B cell (primary cell): ENCODE measurements around the gene PRM2. TPM values are rescaled to one million over a fixed set of nuclear protein-coding genes. Genes with fewer than 3 reads are reported as not detected.

Experiments used
- ATAC-seq: fragments of 200-7000 bp; cut with Tn5 transposase; one replicate; pipeline ENCODE4 v1.10.0; 2021; ENCODE audit warnings: low read depth, mild to moderate bottlenecking, moderate number of reproducible peaks, moderate library complexity
- CTCF ChIA-PET: fragments of 350-600 bp; sonication (Branson Sonifier 250); formaldehyde crosslinking; loops from one replicate; lab custom pipeline; 2021; ENCODE audit warnings: antibody characterized with exemption, inconsistent platforms; lab: Charles Lee
- POLR2A ChIA-PET: fragments of 350-600 bp; sonication (Branson Sonifier 250); formaldehyde crosslinking; loops from one replicate; lab custom pipeline; 2021; ENCODE audit warnings: antibody characterized with exemption; lab: Charles Lee
- DNase-seq: peaks from one replicate; pipeline ENCODE4 v3.0.0; 2013
- H2AFZ ChIP-seq: 2 replicates; pipeline ENCODE4 v1.6.1; 2012; ENCODE audit warnings: mild to moderate bottlenecking, low read depth, low read length; ENCODE audit not compliant: insufficient read depth, poor library complexity, severe bottlenecking
- H3K27ac ChIP-seq, 2 donors: 1 replicate in 1 of 2; 2 replicates in 1 of 2; pipeline ENCODE4 v1.5.1; 2012 to 2013; ENCODE audit warnings: low read length in 2 of 2, mild to moderate bottlenecking in 2 of 2, moderate library complexity in 1 of 2
- H3K27me3 ChIP-seq, 4 experiments: fragments of 200-600 bp in 1 of 4; sonication (generic) in 1 of 4; replicated peaks in 1 of 4; 1 replicate in 2 of 4; 2 replicates in 2 of 4; pipeline versions ENCODE4 v1.6.1 to v1.7.0; 2013 to 2016; ENCODE audit warnings: low read length in 3 of 4, mild to moderate bottlenecking in 2 of 4, mixed read lengths in 1 of 4, moderate library complexity in 1 of 4; ENCODE audit not compliant: insufficient read depth in 4 of 4, control insufficient read depth in 3 of 4; ENCODE audit errors: control extremely low read depth in 1 of 4
- H3K36me3 ChIP-seq, 2 experiments: replicated peaks in 1 of 2; 1 replicate in 1 of 2; 2 replicates in 1 of 2; pipeline versions ENCODE4 v1.6.1 to v1.7.1; 2013; ENCODE audit warnings: low read length in 1 of 2; ENCODE audit not compliant: insufficient read depth in 2 of 2, control insufficient read depth in 1 of 2; ENCODE audit errors: control extremely low read depth in 1 of 2, extremely low read depth in 1 of 2
- H3K4me1 ChIP-seq, 2 donors: fragments of 200-600 bp in 1 of 2; sonication (generic) in 1 of 2; 1 replicate in 1 of 2; 2 replicates in 1 of 2; pipeline versions ENCODE4 v1.5.1 to v1.6.1; 2013 to 2017; ENCODE audit warnings: low read length in 2 of 2; ENCODE audit not compliant: control insufficient read depth in 2 of 2, insufficient read depth in 2 of 2
- H3K4me2 ChIP-seq: replicated peaks from 2 replicates; pipeline ENCODE3; 2012; ENCODE audit warnings: mild to moderate bottlenecking, low read depth, low read length; ENCODE audit not compliant: poor library complexity, severe bottlenecking
- H3K4me3 ChIP-seq, 5 experiments: fragments of 200-600 bp in 1 of 5; sonication (generic) in 1 of 5; 1 replicate in 3 of 5; 2 replicates in 2 of 5; pipeline versions ENCODE4 v1.5.1 to v1.7.0; 2011 to 2016; ENCODE audit warnings: low read length in 4 of 5, mild to moderate bottlenecking in 4 of 5, low read depth in 2 of 5, control low read depth in 1 of 5, moderate library complexity in 1 of 5; ENCODE audit not compliant: insufficient read depth in 1 of 5; ENCODE audit errors: control extremely low read depth in 1 of 5, extremely low read depth in 1 of 5
- H3K79me2 ChIP-seq: fragments of 200-600 bp; sonication (generic); one replicate; pipeline ENCODE4 v1.6.0; 2016; ENCODE audit warnings: low read length; ENCODE audit not compliant: control insufficient read depth, insufficient read depth
- H3K9ac ChIP-seq: fragments of 200-600 bp; sonication (generic); 2 replicates; pipeline ENCODE4 v1.6.1; 2017; ENCODE audit warnings: mild to moderate bottlenecking, low read length, moderate library complexity
- H3K9me3 ChIP-seq, 3 donors: one replicate each; pipeline versions ENCODE4 v1.6.1 to v1.7.1; 2013; ENCODE audit warnings: low read length in 2 of 3; ENCODE audit not compliant: control insufficient read depth in 2 of 3, insufficient read depth in 1 of 3; ENCODE audit errors: control extremely low read depth in 1 of 3
- H4K20me1 ChIP-seq: 2 replicates; pipeline ENCODE4 v1.6.0; 2012; ENCODE audit warnings: mild to moderate bottlenecking, low read length; ENCODE audit not compliant: insufficient read depth, control insufficient read depth, poor library complexity, severe bottlenecking
- H3K27ac Mint-ChIP-seq: one replicate; pipeline ENCODE4 v1.8.0; 2021; ENCODE audit warnings: mixed read lengths
- H3K27me3 Mint-ChIP-seq: one replicate; pipeline ENCODE4 v1.8.0; 2021; ENCODE audit warnings: mixed read lengths
- H3K4me1 Mint-ChIP-seq: one replicate; pipeline ENCODE4 v1.8.0; 2021; ENCODE audit warnings: mixed read lengths
- H3K4me3 Mint-ChIP-seq: one replicate; pipeline ENCODE4 v1.8.0; 2021; ENCODE audit warnings: mixed read lengths
- H3K9me3 Mint-ChIP-seq: one replicate; pipeline ENCODE4 v1.8.0; 2022; ENCODE audit warnings: mixed read lengths; ENCODE audit not compliant: insufficient read depth
- EZH2 ChIP-seq: IDR thresholded peaks from 2 replicates; pipeline ENCODE4 v1.6.1; 2012; ENCODE audit warnings: borderline replicate concordance, low read depth, mild to moderate bottlenecking, moderate library complexity, low read length; ENCODE audit not compliant: insufficient read depth, poor library complexity, severe bottlenecking
- WGBS: methylation state at CpG from one replicate; pipeline ENCODE4 v1.1.5; 2013; ENCODE audit warnings: missing lambda C conversion rate; ENCODE audit not compliant: insufficient coverage; 5-methylcytosine and 5-hydroxymethylcytosine counted together
- intact Hi-C: fragments of 100-400 bp; cut with micrococcal nuclease; formaldehyde crosslinking; loops from one replicate; pipeline ENCODE4 v1.10.0; 2022
- polyA plus RNA-seq: library from polyadenylated mRNA; depleted of rRNA; stranded (reverse); fragments of >200 nt; gene quantifications from 2 replicates; pipeline ENCODE4 v1.2.3, GENCODE V29; 2012
- total RNA-seq, 2 donors: library from RNA; stranded (reverse); fragments of 120-200 nt in 1 of 2; gene quantifications; 1 replicate in 1 of 2; 2 replicates in 1 of 2; pipeline versions ENCODE4 v1.2.3 to v1.2.4, GENCODE V29; 2013 to 2022
- TF ChIP-seq, protein P1 (sequence below): fragments of 200-600 bp; IDR thresholded peaks from one replicate; pipeline ENCODE4 v1.8.0; 2022; ENCODE audit warnings: antibody characterized with exemption, mild to moderate bottlenecking

The PRM2 gene
- total and polyA plus RNA-seq, 2 donors (not counting 1 experiment from before 2014, with no cell fraction given) = not detected

DNA sequence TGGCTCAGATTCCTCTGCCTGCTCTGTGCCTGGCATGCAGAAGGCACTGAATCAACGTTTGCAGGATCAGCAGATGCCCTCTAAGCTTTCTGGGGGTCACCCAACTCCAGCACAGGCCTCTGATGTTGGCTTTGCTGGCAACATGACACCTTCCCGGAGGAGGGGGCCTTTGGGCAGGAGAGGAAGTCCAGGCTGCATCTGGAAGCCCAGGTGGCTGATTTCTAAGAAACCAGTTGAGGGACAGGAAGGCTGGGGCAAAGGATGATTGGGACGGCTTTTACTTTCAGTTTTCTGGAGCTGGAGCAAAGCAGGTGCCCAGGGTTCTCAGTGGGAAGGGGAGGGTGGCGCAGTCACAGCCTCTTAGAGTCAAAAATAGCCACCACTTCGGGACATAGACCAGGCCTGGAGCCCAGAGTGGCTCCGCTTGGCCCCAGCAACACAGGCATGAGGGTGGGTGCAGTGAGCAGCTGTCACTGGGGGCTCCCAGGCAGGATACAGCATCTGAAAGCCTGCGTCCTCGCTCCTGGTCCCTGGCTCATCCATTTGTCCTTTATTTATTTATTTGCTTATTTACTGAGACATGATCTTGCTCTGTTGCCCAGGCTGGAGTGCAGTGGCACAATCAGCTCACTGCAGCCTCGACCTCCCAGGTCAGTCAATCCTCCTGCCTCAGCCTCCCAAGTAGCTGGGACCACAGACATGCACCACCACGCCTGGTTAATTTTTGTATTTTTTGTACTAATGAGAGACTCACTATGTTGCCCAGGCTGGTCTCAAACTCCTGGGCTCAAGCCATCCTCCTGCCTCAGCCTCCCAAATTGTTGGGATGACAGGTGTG, 35.4 kb downstream of the PRM2 start:
- H4K20me1 ChIP-seq = no peaks in the 10 kb centered on the region
- no peak overlapping the region for H3K4me3 Mint-ChIP-seq
- H3K27ac Mint-ChIP-seq = no peak overlapping the region
- no peaks in the 10 kb centered on the region for H3K9me3 ChIP-seq
- no peak for ATAC-seq
- no peak overlapping the region for H3K4me3 ChIP-seq
- no peak overlapping the region for H3K9ac ChIP-seq
- peak overlapping the region; percentile 56 for H2AFZ ChIP-seq
- H3K27me3 ChIP-seq = no peaks in the 10 kb centered on the region
- no peaks in the 10 kb centered on the region for H3K9me3 Mint-ChIP-seq
- CTCF ChIA-PET = no interaction called here
- H3K79me2 ChIP-seq = no peaks in the 10 kb centered on the region
- H3K4me1 ChIP-seq = peaks cover 3 to 5% of the 10 kb centered on the region in 2 donors
- H3K27me3 Mint-ChIP-seq = no peaks in the 10 kb centered on the region
- TF ChIP-seq, protein P1, sequence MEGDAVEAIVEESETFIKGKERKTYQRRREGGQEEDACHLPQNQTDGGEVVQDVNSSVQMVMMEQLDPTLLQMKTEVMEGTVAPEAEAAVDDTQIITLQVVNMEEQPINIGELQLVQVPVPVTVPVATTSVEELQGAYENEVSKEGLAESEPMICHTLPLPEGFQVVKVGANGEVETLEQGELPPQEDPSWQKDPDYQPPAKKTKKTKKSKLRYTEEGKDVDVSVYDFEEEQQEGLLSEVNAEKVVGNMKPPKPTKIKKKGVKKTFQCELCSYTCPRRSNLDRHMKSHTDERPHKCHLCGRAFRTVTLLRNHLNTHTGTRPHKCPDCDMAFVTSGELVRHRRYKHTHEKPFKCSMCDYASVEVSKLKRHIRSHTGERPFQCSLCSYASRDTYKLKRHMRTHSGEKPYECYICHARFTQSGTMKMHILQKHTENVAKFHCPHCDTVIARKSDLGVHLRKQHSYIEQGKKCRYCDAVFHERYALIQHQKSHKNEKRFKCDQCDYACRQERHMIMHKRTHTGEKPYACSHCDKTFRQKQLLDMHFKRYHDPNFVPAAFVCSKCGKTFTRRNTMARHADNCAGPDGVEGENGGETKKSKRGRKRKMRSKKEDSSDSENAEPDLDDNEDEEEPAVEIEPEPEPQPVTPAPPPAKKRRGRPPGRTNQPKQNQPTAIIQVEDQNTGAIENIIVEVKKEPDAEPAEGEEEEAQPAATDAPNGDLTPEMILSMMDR = no peak
- no peak for TF ChIP-seq EZH2
- POLR2A ChIA-PET = no interaction called here
- WGBS = 38% methylated on average over 7 of the region's 10 CpGs
- peak overlapping the region; percentile 42 for H3K4me2 ChIP-seq
- intact Hi-C loops = no loop called here
- no peak overlapping the region for H3K27ac ChIP-seq
- no peaks in the 10 kb centered on the region for H3K36me3 ChIP-seq
- no peak for DNase-seq
- H3K4me1 Mint-ChIP-seq = peaks cover 2% of the 10 kb centered on the region
